Muscle of arm (tissue), 14 donors: Measurements from ENCODE around the gene TCEANC. TPM values are rescaled to one million over a fixed set of nuclear protein-coding genes. Genes with fewer than 3 reads are reported as not detected.
"Not testable (repeated sequence)": the region's sequence is repeated elsewhere in the genome, so short reads cannot be mapped to it uniquely, and the experiment has no call there.

Experiments
- DNase-seq: peaks from one replicate; pipeline ENCODE4 v3.0.0-alpha.2; 2013
- long read RNA-seq, 11 donors: transcript quantifications; one replicate each; lab custom pipeline, GENCODE V29; 2026
- polyA plus RNA-seq, 12 donors: library from polyadenylated mRNA; unstranded; fragments of 120-200 nt; gene quantifications; one replicate each; pipeline ENCODE4 v1.2.1, GENCODE V29; 2013; ENCODE audit not compliant: insufficient read length in 12 of 12

TCEANC gene, protein sequence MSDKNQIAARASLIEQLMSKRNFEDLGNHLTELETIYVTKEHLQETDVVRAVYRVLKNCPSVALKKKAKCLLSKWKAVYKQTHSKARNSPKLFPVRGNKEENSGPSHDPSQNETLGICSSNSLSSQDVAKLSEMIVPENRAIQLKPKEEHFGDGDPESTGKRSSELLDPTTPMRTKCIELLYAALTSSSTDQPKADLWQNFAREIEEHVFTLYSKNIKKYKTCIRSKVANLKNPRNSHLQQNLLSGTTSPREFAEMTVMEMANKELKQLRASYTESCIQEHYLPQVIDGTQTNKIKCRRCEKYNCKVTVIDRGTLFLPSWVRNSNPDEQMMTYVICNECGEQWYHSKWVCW
- polyA plus RNA-seq, result 1 to 10 TPM in 11 of 12 donors, not detected in 1; 4.1 to 7.2 (median 5.3) TPM
- long read RNA-seq, donor 1, result 0 reads
- long read RNA-seq, donor 2, result 0 reads
- long read RNA-seq, donor 3, result 0 reads
- long read RNA-seq, donor 4, result 0 reads
- long read RNA-seq, donor 5, partial matches to known transcripts, result 18 of 18 reads
- long read RNA-seq, donor 5, other reads (novel, unspliced or antisense), result 0 of 18 reads
- long read RNA-seq, donor 6, result 0 reads
- long read RNA-seq, donor 7, result 0 reads
- long read RNA-seq, donor 8, partial matches to known transcripts, result 0 of 1 reads
- long read RNA-seq, donor 8, other reads (novel, unspliced or antisense), result 0 of 1 reads
- long read RNA-seq, donor 9, result 0 reads
- long read RNA-seq, donor 10, result 0 reads
- long read RNA-seq, donor 11, result 0 reads

DNA sequence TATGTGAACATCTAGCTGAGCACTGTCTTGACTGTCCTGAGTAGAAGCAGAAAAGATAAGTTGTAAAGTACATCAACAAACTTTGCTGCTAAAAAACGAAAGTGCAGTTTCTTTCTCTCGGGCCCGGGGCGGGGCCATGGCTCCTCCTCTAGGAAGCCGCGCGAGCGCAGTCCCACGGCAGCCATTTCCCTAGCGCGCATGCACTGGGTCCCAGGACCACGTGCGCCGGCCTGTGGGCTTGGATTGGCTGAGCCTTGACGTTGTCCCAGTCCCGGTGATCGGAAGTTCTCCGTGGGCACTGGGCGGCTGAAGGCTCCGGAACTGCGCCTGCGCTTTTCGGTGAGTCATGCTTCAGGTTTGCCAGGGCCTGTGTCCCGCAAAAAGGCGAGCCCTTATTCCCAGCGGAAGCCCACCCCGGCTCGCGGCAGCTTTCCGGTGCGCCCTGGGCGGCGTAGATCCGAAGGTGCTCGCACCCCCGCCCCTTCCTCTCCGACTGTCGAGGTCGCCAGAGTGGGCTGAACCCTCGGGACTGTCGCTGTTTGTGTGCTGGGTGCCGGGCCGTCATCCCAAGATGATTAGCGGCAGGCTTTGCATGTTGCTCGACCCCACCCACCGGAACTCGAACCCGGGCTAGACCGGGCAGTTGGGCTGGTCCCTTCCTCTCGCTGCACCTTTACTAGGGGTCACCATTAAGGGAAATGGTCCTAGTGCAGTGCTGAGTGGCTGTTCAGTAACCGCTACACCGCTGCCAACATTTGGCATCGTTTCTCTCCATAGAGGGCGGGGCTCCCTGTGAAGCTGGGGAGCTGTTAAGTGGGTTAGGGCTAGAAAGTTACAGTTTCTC is at the start of gene TCEANC:
TSS of gene TCEANC (plus strand) at position 292 of the 844 bp plus-strand sequence. CDS start 9,368 bp downstream, outside the sequence.
- DNase-seq, result peak; percentile 96

DNA sequence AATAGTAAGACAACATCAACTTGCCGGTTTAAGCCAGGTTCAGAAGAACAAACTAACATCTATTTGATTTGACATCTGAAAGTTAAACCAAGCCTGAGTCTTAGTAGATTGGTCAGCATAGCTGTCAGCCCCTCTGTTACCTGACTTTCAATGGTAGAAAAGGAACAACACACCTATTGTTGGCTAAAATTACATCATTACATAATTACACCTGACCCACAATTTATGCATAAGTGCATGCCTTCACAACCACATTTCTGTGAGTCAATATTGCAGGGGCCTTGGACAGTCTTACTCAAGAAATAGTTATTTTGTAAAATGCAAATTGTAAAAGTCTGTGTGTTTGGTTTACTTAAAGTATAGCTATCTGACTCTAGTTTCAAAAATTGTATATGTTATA is 47.3 kb upstream of the TCEANC start:
- no peak for DNase-seq

DNA sequence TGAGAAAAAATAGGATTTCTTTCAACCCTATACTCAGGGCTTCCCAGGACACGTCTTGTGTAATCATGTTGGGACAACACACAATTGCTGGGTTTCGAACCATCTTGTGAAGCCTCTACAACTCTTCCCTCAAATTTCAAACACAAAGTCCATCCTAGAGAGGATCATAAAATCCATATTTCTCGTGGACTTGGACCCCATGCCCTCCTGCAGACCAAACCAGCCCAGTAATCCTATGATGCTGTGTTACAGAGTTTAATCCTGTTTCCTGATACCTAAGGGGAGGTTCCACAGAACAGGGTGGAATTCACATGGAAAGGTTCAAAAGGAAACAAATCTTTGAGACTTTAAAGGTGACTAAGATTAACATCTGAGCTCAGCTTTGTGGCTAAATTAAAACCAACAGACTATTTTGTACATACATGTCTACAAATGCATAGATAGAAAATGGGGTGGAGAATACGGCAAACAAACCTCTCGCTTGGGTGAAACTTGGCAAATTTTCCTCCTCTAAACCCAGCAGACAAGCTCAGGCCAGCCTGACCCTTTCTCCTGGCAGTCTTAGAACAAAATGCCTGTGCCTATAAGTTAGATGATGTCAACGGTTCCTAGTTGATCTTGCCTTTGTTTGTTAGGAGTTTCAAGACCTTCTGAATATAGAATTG is 45.5 kb upstream of the TCEANC start:
- no peak for DNase-seq

DNA sequence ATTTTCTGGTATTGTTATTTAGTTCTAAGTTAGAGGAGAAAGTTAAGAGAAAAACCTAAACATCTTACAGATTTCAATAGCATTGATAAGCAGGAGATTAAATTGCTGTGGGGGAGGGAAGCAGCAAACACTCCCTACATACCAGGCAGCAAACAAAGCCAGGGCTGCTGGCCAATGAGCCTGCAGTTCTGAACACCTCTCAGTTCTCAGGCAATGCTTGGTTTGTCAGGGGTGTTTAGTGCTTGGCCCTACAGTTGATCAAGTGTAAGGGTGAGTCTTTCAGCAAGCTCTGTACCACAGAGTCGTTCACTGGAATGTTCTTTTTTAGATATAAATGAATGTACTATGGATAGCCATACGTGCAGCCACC is 45.0 kb upstream of the TCEANC start:
- no peak for DNase-seq

DNA sequence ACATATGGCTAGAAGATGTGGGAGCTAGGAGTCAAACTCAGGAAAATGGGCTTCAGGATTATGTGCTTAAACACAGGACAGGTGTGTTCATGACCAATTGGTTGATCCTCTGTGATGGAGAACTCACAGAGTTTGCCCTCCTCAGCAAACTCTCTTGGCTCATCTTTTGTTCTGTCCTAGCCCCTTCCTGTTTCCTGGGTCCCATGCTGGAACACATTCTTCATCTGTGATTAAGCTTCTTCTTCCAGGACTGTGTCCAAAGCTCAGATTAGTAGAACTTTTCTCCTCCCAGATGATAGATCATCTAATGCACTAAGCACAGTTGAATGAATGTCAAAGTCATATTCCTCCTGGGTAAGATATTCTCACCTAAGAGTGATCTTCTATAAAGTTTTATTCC is 38.8 kb upstream of the TCEANC start:
- no peak for DNase-seq

DNA sequence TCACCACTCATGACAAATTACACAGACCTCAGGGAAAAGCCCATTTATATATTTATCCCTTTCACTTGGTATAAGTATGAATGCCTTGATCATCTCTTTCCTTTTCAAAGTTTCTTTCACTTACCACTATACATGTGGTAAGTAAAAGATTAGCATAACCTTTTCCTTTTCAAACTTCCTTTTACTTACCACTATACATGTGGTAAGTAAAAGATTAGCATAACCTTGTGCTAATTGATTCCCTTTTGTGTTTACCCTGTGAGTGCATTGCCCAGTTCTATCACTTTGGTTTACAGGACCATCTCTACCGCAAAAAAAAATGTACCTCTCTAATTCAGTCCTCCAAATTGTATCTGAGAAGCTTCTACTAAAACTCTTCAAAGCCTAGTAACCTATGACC is 32.7 kb upstream of the TCEANC start:
- DNase-seq, result no peak

DNA sequence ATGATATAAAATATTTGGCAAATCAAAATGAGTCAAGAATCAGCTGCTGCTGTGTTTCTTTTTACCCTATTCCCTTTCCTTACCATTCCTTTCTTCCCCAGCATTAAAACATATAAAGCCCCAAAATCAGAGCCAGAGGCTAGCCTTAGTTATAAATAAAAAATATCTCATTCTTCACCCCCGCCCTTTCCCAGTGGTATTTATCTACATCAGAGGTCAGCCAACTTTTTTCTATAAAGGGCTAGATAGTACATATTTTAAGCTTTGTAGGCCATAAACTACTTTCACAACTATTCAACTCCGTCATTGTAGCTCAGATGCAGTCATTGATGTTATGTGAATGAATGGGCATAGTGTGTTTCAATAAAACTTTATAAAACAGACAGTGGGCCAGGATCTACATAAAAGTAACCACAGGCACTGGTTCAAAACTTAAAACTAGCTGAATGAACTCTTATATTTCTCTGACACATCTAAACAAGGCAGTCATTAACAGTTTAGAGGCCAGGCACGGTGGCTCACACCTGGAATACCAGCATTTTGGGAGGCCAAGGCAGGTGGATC is 30.5 kb upstream of the TCEANC start:
- no peak for DNase-seq

DNA sequence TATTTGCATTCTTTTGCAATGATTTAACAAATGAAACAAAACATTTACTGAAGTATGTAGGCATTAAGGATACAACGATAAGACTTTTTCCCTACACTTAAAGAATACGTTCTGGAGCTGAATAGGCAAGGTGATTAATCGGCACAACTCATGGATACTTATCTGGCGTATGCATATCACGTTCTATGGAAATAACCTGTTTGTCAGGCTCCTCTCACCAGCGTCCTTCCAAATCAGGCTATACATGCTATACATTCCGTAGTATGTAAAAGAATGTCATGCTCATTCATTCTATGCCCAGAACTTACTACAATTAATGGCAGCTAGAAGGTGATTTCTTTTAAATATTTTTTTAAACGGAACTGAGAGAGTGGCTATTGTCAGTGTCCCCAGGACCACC is 25.6 kb upstream of the TCEANC start:
- no peak for DNase-seq

DNA sequence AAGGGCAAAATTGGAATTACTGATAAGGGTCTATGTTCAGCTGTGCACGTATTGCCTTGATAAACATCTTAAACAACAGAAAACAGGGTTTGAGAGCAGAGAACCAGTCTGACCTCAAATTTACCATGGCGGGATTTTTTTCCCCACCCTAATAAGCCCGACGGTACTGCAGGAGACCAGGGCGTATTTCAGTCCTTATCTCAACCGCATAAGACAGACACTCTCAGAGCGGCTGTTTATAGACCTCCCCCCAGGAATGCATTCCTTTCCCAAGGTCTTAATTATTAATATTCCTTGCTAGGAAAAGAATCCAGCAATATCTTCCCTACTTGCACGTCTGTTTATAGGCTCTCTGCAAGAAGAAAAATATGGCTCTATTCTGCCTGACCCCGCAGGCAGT is 15.7 kb upstream of the TCEANC start:
- not testable (repeated sequence) for DNase-seq

DNA sequence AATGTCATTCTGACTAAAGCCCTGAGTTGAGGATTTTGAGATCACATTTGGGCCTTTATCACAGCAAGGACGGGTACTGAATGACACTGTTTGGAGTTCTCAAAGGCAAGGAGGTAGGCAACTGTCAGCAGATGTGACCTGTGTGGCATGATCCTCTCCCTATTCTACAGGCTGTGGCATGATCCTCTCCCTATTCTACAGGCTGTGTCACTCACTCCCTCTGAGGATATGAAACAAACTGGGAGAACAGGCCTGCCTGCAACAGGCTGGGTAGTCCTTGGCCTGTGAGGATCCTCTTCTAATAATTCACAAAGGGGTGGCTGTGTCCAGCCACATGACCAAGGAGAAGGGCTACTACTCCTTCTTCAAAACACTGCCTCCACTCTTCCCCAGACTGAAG is 14.9 kb upstream of the TCEANC start:
- no peak for DNase-seq

DNA sequence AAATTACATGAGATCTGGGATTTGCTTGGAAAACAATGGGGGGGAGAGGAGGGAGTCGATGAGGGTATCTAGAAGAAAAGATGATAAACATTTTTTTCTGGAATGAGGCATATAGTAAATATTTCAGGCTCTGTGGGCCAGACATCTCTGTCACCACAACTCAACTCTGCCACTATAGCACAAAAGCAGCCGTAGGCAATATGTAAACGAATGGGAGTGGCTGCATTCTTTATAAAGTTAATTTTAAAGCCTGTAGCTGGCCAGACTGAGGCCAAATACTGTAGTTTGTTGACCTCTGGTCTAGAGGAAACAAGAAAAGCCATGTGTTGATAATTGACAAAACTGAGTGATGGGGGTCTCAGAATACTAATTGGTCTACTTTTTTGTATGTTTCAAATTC is 14.1 kb upstream of the TCEANC start:
- no peak for DNase-seq

DNA sequence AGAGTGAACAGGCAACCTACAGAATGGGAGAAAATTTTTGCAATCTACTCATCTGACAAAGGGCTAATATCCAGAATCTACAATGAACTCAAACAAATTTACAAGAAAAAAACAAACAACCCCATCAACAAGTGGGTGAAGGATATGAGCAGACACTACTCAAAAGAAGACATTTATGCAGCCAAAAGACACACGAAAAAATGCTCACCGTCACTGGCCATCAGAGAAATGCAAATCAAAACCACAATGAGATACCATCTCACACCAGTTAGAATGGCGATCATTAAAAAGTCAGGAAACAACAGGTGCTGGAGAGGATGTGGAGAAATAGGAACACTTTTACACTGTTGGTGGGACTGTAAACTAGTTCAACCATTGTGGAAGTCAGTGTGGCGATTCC is 11.3 kb upstream of the TCEANC start:
- not testable (repeated sequence) for DNase-seq

DNA sequence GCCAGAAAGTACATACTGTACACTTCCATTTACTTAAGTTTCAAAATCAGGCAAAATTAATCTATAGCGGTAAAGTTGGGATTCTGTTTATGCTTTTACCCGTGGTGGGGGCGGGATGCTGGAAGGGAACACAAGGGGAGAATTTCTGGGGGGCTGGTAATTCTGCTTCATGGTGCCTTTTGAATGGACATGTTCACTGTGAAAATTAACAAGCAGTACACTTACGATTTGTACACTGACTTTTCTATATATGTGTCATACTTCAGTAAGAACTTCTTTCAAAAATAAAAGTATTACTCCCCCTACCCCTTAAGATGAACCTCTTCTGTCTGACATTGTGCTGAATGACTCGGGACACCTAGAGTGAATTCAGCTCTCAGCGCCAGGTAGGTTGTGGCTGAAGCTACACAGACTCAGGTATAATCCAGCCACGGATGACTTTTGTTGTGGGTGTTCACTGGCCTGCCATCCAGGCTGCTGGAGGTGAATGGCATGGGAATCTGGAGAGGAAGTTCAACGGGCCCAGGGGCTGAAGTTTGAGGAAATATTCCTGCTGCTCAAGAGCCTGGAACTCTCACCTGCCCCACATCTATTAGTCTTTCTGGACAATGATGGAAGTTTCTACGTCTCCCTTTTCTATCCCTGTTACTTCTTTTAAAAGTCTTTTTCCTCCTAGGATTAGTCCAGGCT is 7.3 kb upstream of the TCEANC start:
- no peak for DNase-seq

DNA sequence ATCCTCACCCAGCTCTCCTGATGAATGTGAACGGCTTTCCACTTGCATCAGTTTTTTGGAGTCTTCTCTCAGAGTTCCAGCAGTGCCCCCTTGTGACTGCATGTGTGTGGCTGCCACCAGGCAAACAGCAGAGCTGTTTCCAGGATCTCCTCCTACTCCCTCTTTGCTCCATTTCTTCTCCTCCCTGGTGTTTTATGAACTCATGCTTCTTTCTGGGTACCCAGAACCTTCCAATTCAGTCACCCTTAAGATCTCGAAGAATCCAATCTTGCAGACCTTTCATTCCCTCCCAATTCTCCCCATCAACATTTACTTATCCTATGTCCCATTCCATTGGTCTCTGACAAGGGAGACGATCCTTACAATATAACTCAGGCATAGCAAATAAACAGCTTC is 6.8 kb upstream of the TCEANC start:
- DNase-seq, result peak; percentile 70

DNA sequence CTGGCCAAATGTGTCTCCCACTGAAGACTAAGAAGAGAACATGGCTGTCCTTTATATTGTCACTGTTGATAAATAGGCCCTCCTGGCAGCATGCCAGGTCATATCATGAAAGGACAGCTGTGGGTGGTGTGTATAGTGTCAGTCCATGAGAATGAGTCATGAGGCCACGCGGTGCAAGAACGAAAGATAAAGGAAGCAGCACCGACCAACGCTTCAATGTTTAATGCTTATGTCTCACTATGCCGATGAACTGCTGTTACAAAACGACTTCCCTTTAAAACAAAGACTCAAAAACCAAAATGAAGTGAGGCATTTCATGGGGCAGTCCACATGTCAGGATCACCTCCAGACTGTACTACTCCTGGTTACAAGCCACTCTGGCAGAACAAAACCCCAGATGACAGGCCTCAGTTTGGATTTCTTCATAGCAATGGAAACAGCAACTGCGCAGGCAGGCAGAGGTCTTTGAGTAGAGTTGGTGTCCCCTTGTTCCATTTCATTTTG is 5.2 kb upstream of the TCEANC start:
- DNase-seq, result no peak

DNA sequence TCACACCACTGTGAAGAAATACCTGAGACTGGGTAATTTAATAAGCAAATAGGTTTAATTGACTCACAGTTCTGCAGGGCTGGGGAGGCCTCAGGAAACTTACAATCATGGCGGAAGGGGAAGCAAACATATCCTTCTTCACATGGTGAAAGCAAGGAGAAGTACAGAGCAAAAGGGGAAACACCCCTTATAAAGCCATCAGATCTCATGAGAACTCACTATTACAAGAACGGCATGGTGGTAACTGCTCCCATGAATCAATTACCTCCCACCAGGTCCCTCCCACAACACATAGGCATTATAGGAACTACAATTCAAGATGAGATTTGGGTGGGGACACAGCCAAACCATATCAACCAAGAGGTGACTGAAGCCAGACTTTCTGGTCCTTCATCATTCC is 4.6 kb upstream of the TCEANC start:
- DNase-seq, result not testable (repeated sequence)

DNA sequence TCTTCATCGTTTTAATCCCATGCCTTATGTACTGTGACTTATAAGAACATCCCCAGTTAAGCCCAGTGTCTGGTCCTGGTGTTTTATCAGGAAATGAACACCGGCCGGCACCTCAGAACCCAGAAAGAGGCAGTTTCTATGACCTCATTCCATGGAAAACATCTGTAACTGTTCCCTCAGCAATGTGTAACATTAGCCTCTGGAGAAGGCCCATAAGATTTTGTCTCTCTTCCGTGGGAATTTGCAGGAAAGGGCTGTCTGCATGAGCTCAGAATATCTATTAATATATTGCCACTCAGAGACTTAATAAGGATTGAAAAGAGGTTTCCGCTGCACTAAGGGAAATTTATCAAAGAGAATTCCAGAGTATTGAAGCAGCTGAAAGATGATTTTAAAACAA is 3.1 kb upstream of the TCEANC start:
- peak; percentile 44 for DNase-seq

DNA sequence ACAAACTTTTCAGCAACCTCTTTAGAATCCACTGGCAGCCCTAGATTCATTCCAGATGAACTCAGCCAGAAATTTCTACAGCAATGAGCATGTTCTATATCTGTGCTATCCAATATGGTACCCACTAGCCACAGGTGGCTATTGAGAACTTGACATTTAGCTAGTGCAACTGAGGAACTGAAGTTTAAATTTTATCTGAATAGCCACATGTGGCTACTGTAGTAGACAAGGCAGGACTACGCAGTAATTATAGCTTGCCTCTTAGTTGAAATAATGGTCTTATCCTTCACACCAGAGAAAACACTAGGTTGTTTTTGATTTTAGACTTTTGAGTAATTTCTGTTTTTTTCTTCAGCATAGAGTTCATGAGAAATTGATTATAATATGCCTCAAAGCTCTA is 2.6 kb upstream of the TCEANC start:
- DNase-seq, result no peak

DNA sequence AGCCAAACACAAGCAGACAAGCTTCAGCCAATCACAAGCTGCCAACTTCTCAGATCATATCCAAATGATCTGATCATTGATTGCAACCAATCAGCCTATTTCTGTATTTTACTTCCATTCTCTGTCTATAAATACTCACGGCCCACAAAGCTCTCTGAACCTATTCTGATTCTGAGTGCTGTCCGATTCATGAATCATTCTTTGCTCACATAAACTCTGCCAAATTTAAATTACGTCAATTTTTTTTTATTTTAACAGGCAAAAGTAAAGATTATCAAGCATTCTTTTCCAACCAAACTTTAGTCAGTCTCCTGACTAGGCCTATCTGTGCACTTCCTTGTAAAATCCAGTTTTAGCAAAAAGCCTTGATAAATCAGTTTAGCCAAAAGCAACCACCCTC is 1.8 kb upstream of the TCEANC start:
- no peak for DNase-seq

DNA sequence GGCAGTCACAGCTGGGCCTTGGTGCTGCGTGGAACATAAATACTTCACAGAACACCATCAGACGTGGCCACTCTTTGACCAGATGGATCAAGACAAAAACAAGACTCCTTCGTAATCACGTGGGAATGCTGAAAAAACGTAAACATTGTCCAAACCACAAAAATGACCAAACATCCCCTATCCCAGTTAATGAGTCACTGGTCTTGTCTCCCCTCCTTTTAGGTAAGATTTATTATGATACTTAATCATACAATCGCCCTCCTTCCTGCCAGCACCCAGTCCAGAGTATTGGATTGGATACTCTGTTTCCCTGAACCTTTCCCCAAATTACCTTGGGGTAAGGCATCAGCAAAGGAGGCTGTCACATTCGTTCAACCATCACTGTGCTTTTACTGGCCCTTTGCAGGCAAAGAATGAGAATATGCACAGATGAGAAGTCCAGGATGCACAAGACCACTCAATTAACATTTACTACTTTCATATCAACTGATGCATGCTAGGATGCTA is 601 bp upstream of the TCEANC start:
- DNase-seq, result no peak
